CD14-positive monocyte (primary cell): ENCODE data around the gene ASTN1. TPM values are rescaled to one million over a fixed set of nuclear protein-coding genes. Genes with fewer than 3 reads are reported as not detected.

Experiments used
- DNase-seq, 3 donors: peaks; one replicate each; pipeline ENCODE4 v3.0.0-alpha.2; 2011 to 2022
- H2AFZ ChIP-seq: 2 replicates; pipeline ENCODE4 v1.6.0; 2012; ENCODE audit warnings: mild to moderate bottlenecking, low read depth, low read length, inconsistent platforms; ENCODE audit not compliant: insufficient read depth, poor library complexity, severe bottlenecking
- H3K27ac ChIP-seq, 2 donors: 1 replicate in 1 of 2; 2 replicates in 1 of 2; pipeline ENCODE4 v1.5.1; 2012 to 2013; ENCODE audit warnings: low read length in 2 of 2, control low read depth in 1 of 2, inconsistent platforms in 1 of 2, low read depth in 1 of 2, mild to moderate bottlenecking in 1 of 2
- H3K27me3 ChIP-seq, 2 donors: one replicate each; pipeline versions ENCODE4 v1.6.0 to v1.6.1; 2011 to 2013; ENCODE audit warnings: low read length in 2 of 2; ENCODE audit not compliant: control insufficient read depth in 2 of 2, insufficient read depth in 2 of 2
- H3K36me3 ChIP-seq, 2 donors: replicated peaks in 1 of 2; 1 replicate in 1 of 2; 2 replicates in 1 of 2; pipeline versions ENCODE4 v1.5.1 to v1.6.1; 2012 to 2013; ENCODE audit warnings: low read length in 2 of 2, control low read depth in 1 of 2, inconsistent platforms in 1 of 2, mild to moderate bottlenecking in 1 of 2; ENCODE audit not compliant: insufficient read depth in 2 of 2, control insufficient read depth in 1 of 2
- H3K4me1 ChIP-seq, 2 donors: 1 replicate in 1 of 2; 2 replicates in 1 of 2; pipeline versions ENCODE4 v1.5.1 to v1.6.1; 2012 to 2013; ENCODE audit warnings: low read length in 2 of 2, control low read depth in 1 of 2, inconsistent platforms in 1 of 2, mild to moderate bottlenecking in 1 of 2, moderate library complexity in 1 of 2; ENCODE audit not compliant: insufficient read depth in 2 of 2, control insufficient read depth in 1 of 2
- H3K4me2 ChIP-seq: replicated peaks from 2 replicates; pipeline ENCODE3; 2012; ENCODE audit warnings: low read length, moderate library complexity, mild to moderate bottlenecking; ENCODE audit not compliant: poor library complexity, severe bottlenecking; ENCODE audit errors: extremely low read depth
- H3K4me3 ChIP-seq, 3 experiments: fragments of 200-600 bp in 1 of 3; sonication (generic) in 1 of 3; replicated peaks in 1 of 3; 1 replicate in 2 of 3; 2 replicates in 1 of 3; pipeline ENCODE4 v1.5.1; 2011 to 2013; ENCODE audit warnings: low read length in 3 of 3, mild to moderate bottlenecking in 3 of 3, control low read depth in 2 of 3, low read depth in 2 of 3, inconsistent platforms in 1 of 3, moderate library complexity in 1 of 3
- H3K79me2 ChIP-seq: 2 replicates; pipeline ENCODE4 v1.6.0; 2012; ENCODE audit warnings: mild to moderate bottlenecking, control low read depth, inconsistent platforms, low read length, moderate library complexity; ENCODE audit not compliant: insufficient read depth
- H3K9ac ChIP-seq: 2 replicates; pipeline ENCODE4 v1.6.0; 2017; ENCODE audit warnings: low read length, mild to moderate bottlenecking; ENCODE audit not compliant: insufficient read depth, poor library complexity, severe bottlenecking
- H3K9me3 ChIP-seq, 2 donors: replicated peaks in 1 of 2; 1 replicate in 1 of 2; 2 replicates in 1 of 2; pipeline versions ENCODE4 v1.5.1 to v1.6.1; 2012 to 2013; ENCODE audit warnings: low read length in 2 of 2, control low read depth in 1 of 2; ENCODE audit not compliant: control insufficient read depth in 1 of 2, insufficient read depth in 1 of 2
- H4K20me1 ChIP-seq: 2 replicates; pipeline ENCODE4 v1.6.0; 2012; ENCODE audit warnings: mild to moderate bottlenecking, low read length, control low read depth, moderate library complexity; ENCODE audit not compliant: insufficient read depth
- H3K27ac Mint-ChIP-seq, 7 donors: one replicate each; pipeline ENCODE4 v1.8.0; 2020; ENCODE audit warnings: mild to moderate bottlenecking in 7 of 7, mixed read lengths in 7 of 7, moderate library complexity in 6 of 7, inconsistent platforms in 2 of 7
- H3K27me3 Mint-ChIP-seq, 3 donors: one replicate each; pipeline ENCODE4 v1.8.0; 2021 to 2022; ENCODE audit warnings: low read depth in 3 of 3, mild to moderate bottlenecking in 3 of 3, mixed read lengths in 3 of 3, moderate library complexity in 3 of 3, inconsistent platforms in 1 of 3
- H3K36me3 Mint-ChIP-seq, 2 donors: one replicate each; pipeline ENCODE4 v1.8.0; 2020; ENCODE audit warnings: mixed read lengths in 2 of 2, inconsistent platforms in 1 of 2, mild to moderate bottlenecking in 1 of 2
- H3K4me1 Mint-ChIP-seq: one replicate; pipeline ENCODE4 v1.8.0; 2020; ENCODE audit warnings: mild to moderate bottlenecking, mixed read lengths
- H3K4me3 Mint-ChIP-seq, 2 donors: one replicate each; pipeline ENCODE4 v1.8.0; 2020; ENCODE audit warnings: mild to moderate bottlenecking in 2 of 2, mixed read lengths in 2 of 2, moderate library complexity in 1 of 2
- H3K9me3 Mint-ChIP-seq, 7 donors: one replicate each; pipeline ENCODE4 v1.8.0; 2020 to 2022; ENCODE audit warnings: mixed read lengths in 7 of 7, mild to moderate bottlenecking in 6 of 7, moderate library complexity in 6 of 7, inconsistent platforms in 2 of 7
- CTCF ChIP-seq: fragments of 200-600 bp; IDR thresholded peaks from one replicate; pipeline ENCODE4 v1.8.0; 2022; ENCODE audit warnings: antibody characterized with exemption, mild to moderate bottlenecking
- WGBS: methylation state at CpG from one replicate; pipeline ENCODE4 v1.1.5; 2013; ENCODE audit warnings: missing lambda C conversion rate; ENCODE audit not compliant: insufficient coverage; 5-methylcytosine and 5-hydroxymethylcytosine counted together
- intact Hi-C, 2 donors: fragments of 100-400 bp; cut with micrococcal nuclease; formaldehyde crosslinking; loops; one replicate each; pipeline versions ENCODE4 v1.15.0 to v1.15.1; 2023
- polyA plus RNA-seq, 3 donors: library from polyadenylated mRNA; depleted of rRNA in 1 of 3; unstranded in 2 of 3; stranded (reverse) in 1 of 3; fragments of 300-500 nt in 2 of 3; fragments of >200 nt in 1 of 3; fragmentation: Illumina TruSeq in 2 of 3; gene quantifications; 1 replicate in 2 of 3; 2 replicates in 1 of 3; pipeline ENCODE4 v1.2.3, GENCODE V29; 2012 to 2021

ASTN1 gene
- polyA plus RNA-seq, 3 donors, result not detected

GRCh38 chr1:177133977-177134538, 30.5 kb downstream of the ASTN1 start:
- Histone ChIP-seq H3K79me2 (no peaks in the 10 kb centered on the region), H3K4me3 (no peak overlapping the region), H3K4me1 (no peaks in the 10 kb centered on the region), H3K36me3 (no peaks in the 10 kb centered on the region), H3K27me3 (no peaks in the 10 kb centered on the region), H3K9me3 (no peaks in the 10 kb centered on the region), H2AFZ (no peak overlapping the region), H4K20me1 (no peaks in the 10 kb centered on the region), H3K4me2 (no peak overlapping the region), H3K27ac (no peak overlapping the region), H3K9ac (no peak overlapping the region)
- H3K4me3 Mint-ChIP-seq, result no peak overlapping the region
- H3K36me3 Mint-ChIP-seq, result no peaks in the 10 kb centered on the region
- no peaks in the 10 kb centered on the region for H3K27me3 Mint-ChIP-seq
- peaks cover 0 to 6% (median 0%) of the 10 kb centered on the region in 7 donors for H3K9me3 Mint-ChIP-seq
- no peak overlapping the region for H3K27ac Mint-ChIP-seq
- H3K4me1 Mint-ChIP-seq, result no peaks in the 10 kb centered on the region
- no peak for DNase-seq
- TF ChIP-seq CTCF, result no peak
- WGBS, result no CpG with 5 or more reads among the region's 4 CpGs
- intact Hi-C loops, result no loop called here

GRCh38 chr1:177132141-177132540, 32.4 kb downstream of the ASTN1 start:
- intact Hi-C loops, result no loop called here
- Mint-ChIP-seq H3K9me3 (peaks cover 0 to 9% (median 0%) of the 10 kb centered on the region in 7 donors), H3K36me3 (no peaks in the 10 kb centered on the region), H3K27me3 (no peaks in the 10 kb centered on the region), H3K4me3 (no peak overlapping the region), H3K4me1 (no peaks in the 10 kb centered on the region), H3K27ac (no peak overlapping the region)
- Histone ChIP-seq H3K27ac (no peak overlapping the region), H3K79me2 (no peaks in the 10 kb centered on the region), H3K4me2 (no peak overlapping the region), H3K4me1 (no peaks in the 10 kb centered on the region), H3K9me3 (no peaks in the 10 kb centered on the region), H4K20me1 (no peaks in the 10 kb centered on the region), H3K36me3 (no peaks in the 10 kb centered on the region), H3K4me3 (no peak overlapping the region), H3K9ac (no peak overlapping the region), H2AFZ (no peak overlapping the region), H3K27me3 (no peaks in the 10 kb centered on the region)
- TF ChIP-seq CTCF, result no peak
- no peak for DNase-seq
- 83% methylated on average over 2 of the region's 2 CpGs for WGBS
